NCI-H2107 treated with DMSO at 0.1 percent for 48 hours (cell line): ENCODE results near the gene EIF4B.
"Not testable (repeated sequence)": the region's sequence is repeated elsewhere in the genome, so short reads cannot be mapped to it uniquely, and the experiment has no call there.

Experiments
- DNase-seq: peaks from one replicate; lab custom pipeline; 2025; ENCODE audit not compliant: unreplicated experiment; lab: John Stamatoyannopoulos, UW

EIF4B gene

GRCh38 chr12:52993558-52993869 is 12.7 kb upstream of the EIF4B start:
- no peak for DNase-seq

DNA sequence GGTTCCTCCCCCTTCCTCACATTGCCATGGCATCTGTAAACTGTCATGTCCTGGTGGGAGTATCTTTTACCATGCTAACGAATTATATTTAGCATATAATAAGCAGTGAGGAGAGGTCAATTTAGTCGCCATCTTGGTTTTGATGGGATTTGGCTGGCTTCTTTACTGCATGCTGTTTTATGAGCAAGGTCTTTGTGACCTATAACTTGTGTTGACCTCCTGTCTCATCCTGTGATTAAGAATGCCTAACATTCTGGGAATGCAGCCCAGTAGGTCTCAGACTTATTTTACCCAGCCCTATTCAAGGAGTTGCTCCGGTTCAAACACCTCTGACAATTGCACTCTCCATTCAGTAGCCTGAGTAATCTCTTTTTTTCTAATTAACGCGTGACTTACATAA is 2.1 kb upstream of the EIF4B start:
- no peak for DNase-seq

DNA sequence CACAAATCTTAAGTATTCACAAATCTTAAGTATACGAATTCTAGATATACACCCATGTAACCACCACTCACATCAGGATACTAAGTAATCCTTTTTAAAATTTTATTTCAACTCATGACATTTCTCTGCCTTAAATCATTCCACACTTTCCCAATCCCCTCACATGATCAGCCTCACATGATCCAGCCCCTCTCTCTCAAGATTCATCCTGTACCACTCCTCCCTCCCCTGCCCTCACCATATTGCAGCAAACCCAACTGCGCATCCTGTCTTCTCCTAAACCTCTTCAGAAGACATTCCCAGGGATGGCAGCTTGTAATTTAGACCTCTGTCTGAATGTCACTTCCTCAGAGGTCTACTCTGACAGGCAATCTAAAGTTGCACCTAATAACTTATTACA is 1.7 kb upstream of the EIF4B start:
- no peak for DNase-seq

DNA sequence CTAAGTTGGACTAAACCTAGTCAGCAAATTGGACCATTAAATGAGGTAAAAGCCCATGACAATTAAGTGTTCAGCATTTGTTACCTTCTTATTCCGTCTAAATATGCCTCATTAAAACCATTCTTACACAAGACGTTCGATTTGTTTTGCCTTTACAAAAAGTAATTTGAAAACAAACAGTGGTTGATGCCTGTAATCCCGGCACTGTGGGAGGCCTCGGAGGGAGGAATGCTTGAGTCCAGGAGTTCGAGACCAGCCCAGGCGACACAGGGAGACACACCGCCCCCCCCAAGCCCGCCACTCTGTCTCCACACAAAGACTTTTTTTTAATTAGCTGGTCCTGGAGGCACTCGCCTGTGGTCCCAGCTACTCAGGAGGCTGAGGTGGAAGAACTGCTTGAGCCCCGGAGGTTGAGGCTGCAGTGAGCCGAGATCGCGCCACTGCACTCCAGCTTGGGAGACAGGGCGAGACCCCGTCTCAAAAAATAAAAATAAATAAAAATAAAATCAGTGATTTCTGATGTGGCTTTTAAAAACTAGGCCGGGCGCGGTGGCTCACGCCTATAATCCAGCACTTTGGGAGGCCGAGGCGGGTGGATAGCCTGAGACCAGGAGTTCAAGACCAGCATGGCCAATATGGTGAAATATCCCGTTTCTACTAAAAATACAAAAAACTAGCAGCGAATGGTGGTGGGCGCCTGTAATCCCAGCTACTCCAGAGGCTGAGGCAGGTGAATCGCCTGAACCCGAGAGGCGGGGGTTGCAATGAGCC is 856 bp upstream of the EIF4B start:
- DNase-seq: no peak

DNA sequence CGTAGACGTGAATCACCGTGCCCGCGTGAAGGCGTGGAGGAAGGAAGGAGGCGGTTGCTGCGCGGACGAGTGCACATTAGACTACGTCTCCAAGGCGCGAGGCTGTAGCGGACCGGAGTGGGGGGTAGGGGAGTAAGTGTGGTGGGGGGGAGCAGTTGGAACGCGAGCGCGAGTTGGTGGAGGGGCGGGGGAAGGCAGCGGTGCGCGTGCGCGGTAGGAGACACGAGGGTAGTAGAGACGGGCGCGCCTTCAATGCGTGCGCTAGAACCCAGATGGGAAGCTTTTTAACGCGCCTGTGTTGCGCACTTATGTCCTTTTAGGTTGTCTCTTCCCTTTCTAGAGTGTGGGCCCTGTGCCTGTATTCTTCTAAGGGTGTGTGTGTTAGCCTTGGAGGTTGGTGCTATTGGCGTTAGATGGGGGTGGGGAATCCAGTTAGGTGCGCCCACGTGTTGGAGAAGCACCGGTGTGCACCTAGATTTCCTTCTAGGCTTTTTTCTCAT is 604 bp downstream of the EIF4B start:
- peak; percentile 42 for DNase-seq

GRCh38 chr12:53007343-53007742 is 1.1 kb downstream of the EIF4B start:
- DNase-seq: no peak

GRCh38 chr12:53008760-53009159 is 2.5 kb downstream of the EIF4B start:
- not testable (repeated sequence) for DNase-seq

GRCh38 chr12:53010955-53011354 is 4.7 kb downstream of the EIF4B start:
- DNase-seq: no peak

GRCh38 chr12:53011889-53012288 is 5.6 kb downstream of the EIF4B start:
- no peak for DNase-seq

GRCh38 chr12:53012928-53013327 is 6.7 kb downstream of the EIF4B start:
- DNase-seq: no peak

DNA sequence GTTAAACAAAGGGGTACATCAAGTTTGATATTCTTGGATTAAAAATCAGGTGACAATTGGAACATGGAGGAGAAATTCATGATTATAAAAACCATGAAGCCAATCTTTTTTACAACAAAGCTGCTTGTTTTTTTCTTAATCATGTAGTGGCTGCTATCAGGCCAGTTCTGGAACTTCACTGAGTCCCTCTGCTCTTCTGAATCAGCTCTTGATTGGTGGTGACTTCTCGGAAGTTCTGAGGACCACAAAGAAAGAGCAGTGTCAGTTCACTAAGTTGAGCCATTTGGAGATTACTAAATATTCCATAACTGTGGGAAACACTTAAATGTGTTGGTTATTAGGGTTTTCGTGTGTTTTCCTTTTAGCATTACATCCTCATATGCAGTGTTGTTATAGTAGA is 8.5 kb downstream of the EIF4B start:
- no peak for DNase-seq

GRCh38 chr12:53025250-53025649 is 19.0 kb downstream of the EIF4B start:
- no peak for DNase-seq

- DNase-seq: not testable (repeated sequence)
Measured at GRCh38 chr12:53027014-53027413, 20.8 kb downstream of the EIF4B start.

- DNase-seq: no peak
Measured at GRCh38 chr12:53031616-53032015, 25.4 kb downstream of the EIF4B start.

DNA sequence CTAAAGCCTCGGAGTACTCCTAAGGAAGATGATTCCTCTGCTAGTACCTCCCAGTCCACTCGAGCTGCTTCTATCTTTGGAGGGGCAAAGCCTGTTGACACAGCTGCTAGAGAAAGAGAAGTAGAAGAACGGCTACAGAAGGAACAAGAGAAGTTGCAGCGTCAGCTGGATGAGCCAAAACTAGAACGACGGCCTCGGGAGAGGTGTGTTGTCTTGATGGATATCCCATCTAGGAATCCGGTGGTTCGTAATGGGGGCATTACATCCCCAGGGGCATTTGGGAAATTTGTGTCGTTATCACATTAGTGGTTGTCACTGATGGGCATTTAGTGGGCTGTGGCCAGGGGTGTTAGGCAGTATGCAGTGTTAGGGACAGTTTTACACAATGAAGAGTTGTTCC is 27.6 kb downstream of the EIF4B start:
- DNase-seq: not testable (repeated sequence)

DNA sequence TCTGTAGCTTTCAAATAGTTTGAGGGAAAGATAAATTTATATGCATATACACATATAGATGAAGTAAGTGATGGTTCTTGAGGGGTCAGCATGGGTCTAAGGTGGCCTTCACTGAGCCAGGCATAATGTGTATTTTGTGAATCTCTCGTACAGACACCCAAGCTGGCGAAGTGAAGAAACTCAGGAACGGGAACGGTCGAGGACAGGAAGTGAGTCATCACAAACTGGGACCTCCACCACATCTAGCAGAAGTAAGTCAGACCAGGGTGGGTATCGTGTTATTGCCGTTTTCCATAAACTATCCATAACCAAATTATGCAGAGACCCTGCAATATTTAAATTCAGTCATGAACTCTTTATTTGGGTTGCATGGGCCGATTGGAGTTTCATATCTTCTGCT is 28.2 kb downstream of the EIF4B start:
- DNase-seq: no peak

DNA sequence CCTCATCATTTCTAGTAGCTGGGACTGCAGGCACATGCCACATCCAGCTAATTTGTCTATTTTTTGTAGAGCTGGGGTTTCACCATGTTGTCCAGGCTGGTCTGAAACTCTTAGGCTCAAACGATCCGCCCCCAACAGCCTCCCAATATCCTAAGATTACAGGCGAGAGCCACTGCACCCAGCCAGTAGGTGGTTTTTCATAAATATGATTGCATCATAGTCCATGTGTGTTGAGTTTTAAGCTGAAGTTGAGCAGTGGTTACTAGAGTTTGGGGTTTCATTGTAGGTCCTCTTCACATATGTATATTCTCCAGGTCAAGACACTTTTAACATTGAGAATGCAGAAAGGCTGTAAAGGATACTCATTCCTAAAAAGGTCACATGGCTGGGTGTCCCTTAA is 30.5 kb downstream of the EIF4B start:
- no peak for DNase-seq

- DNase-seq: no peak
Measured at GRCh38 chr12:53039851-53040250, 33.6 kb downstream of the EIF4B start.

GRCh38 chr12:53042607-53043454 is 36.6 kb downstream of the EIF4B start:
- DNase-seq: no peak

DNA sequence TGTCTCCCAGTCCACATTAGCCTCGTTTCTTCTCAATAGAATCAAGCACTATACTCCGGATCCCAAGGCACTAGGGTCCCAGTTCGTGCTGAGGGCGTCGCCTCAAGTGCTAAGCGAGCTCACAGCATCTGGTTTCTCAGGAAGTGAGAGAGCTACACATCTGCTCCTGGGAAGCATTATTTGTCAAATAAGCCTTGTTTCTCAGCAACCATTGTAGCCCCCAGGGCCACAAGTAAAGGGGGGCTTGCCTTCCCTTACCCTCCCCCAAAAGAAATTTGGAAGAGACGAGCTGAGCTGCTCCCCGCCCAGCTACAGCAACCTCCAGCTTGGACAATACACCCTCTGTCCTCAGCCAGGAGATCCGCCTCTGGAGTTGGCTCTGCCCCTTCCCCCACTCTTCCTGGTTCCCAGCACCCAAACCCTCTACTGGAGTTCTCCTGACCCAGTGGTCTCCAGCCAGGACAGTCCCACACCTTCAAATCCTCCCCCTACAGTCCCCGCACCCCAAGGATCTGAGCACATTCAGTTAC is 37.9 kb downstream of the EIF4B start:
- no peak for DNase-seq

GRCh38 chr12:53044896-53045695 is 38.8 kb downstream of the EIF4B start:
- DNase-seq: no peak
